GM12873 (cell line): ENCODE data around the gene ZBTB5.

ENCODE experiments used
- TF ChIP-seq, protein P1 (sequence below): IDR thresholded peaks from 2 replicates; pipeline ENCODE4 v1.5.1; 2012; ENCODE audit warnings: low read depth, mild to moderate bottlenecking, moderate library complexity, low read length, control low read depth; ENCODE audit not compliant: insufficient read depth; ENCODE audit errors: missing control alignments

Gene ZBTB5

DNA sequence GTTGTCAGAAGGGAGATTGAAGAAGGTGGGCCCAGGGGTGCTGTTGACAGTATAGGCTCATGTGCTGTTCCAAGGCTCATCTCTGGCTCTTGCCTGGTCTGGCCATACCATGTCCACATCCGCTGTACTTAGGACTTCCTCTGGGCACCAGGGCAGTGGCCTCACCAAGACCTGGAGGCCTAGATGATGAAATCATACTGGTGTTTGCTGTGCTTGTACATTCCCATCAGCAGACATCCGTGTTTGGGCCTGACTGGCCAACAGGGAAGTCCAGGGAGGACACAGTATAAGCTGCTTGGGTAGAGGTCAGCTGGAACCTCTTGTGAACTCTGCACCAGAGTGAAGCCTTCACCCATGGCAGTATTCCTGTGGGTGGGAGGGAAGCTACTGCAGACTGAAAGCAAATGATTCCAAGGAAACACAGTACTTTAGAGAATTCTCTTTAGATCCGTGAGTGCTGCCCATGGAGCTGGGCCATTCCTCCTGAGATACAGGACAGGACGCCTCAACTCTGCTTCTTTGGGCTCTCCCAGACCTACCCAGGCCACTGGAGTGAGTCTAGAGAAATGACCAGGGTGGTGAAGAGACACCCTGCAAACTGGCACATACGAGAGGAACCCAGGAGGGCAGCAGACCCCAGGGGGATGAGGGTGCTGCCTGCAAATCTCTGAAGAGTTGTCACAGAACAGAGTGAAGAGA lies 43.0 kb upstream of the ZBTB5 start:
- TF ChIP-seq, protein P1, sequence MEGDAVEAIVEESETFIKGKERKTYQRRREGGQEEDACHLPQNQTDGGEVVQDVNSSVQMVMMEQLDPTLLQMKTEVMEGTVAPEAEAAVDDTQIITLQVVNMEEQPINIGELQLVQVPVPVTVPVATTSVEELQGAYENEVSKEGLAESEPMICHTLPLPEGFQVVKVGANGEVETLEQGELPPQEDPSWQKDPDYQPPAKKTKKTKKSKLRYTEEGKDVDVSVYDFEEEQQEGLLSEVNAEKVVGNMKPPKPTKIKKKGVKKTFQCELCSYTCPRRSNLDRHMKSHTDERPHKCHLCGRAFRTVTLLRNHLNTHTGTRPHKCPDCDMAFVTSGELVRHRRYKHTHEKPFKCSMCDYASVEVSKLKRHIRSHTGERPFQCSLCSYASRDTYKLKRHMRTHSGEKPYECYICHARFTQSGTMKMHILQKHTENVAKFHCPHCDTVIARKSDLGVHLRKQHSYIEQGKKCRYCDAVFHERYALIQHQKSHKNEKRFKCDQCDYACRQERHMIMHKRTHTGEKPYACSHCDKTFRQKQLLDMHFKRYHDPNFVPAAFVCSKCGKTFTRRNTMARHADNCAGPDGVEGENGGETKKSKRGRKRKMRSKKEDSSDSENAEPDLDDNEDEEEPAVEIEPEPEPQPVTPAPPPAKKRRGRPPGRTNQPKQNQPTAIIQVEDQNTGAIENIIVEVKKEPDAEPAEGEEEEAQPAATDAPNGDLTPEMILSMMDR = no peak

DNA sequence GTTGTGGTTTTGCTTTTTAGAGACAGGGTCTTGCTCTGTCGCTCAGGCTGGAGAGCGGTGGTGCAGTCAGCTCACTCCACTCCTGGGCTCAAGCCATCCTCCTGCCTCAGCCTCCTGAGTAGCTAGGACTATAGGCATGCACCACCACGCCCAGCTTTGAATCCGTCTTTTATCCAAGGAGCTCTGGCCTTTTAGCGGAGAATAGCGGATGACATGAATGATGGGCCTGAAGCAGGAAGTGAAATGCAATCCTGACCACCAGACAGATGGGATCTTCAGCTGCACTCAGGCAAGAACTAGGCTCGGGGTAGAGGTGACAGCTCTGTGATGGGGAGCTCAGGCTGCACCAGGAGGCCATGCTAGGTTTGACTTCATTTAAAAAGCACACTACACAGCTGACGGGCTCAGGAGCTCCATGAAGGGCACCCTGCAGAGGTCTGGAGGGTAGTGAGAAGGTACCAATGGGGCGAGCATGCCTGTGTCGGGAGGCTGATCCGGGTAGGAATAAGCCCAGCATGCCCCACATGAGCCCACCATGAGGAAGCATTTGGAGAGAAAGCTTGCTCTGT lies 42.4 kb upstream of the ZBTB5 start:
- TF ChIP-seq, protein P1 = no peak

DNA sequence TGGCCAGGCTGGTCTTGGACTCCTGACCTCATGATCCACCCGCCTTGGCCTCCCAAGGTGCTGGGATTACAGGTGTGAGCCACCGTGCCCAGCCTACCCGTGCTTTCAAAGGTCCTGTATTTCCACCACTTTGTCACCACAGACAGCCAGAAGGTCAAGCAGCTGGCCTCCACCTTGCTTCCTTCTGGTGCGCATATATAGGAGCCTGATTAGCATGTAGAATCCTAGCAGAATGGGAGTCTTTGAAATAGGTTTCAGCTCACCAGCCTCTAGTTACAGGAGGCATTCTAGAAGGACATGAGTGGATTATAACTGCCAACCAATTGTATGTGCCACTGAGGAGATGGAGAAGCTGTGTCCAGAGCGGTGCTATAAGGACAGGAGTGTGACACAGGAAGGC lies 39.4 kb upstream of the ZBTB5 start:
- TF ChIP-seq, protein P1 = no peak

DNA sequence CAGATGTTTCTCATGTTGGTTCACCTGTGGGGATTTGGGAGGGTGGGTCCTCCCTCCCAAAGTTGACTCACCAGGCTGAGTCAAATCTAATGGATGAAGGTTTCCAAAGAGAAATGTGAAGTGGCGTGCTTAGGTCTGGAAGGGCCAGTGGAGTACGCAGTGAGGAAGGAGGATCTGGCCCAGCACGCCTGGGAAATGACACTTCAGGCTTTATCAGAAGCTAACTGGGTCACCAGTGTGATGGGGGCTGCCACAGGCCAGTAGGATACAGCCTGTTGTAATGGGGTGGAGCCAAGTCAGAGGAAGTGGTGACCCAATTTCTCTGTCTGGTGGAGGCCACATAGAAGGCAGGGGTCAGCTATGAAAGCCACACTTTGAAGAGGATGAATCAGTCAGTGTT lies 38.5 kb upstream of the ZBTB5 start:
- TF ChIP-seq, protein P1 = no peak

DNA sequence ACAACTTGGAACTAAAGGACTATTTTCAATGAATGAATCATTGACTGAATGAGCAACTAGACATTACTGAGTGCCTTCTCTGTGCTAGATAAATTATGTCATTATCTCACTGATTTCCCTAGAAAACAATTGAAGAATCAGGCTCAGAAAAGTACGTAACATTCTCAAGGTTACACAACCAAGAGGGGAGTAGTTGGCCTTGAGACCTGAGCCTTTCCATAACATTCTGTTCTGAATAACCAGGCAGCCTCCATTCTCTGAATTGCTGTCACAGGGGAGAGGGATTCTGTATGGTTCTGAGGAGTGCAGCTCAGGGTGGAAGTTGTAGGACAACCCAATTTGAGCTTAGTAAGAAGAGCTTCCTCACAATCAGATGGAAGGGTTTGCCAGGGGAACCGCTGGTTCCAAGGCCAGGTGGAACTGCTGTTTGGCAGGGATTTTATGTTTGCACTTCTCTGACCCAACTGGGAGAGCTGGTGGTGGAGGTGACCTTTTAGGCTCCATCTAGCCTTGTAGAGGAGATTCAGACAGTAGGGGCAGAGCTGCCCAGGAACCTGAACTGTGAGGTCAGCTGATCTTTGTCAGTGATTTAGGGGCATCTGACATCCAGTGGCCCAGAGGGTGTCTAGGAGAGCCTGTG lies 36.8 kb upstream of the ZBTB5 start:
- TF ChIP-seq, protein P1 = no peak

DNA sequence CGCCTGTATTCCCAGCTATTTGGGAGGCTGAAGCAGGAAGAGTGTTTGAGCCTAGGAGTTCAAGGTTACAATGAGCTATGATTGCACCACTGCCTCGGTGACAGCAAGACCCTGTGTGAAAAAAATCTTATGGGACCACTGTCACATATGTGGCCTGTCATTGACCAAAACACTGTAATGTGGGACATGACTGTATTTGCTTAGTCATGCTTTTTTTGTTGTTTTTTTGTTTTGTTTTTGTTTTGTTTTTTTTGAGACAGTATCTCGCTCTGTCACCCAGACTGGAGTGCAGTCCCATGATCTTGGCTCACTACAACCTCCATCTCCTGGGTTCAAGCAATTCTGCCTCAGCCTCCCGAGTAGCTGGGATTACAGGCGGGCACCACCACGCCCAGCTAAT lies 34.0 kb upstream of the ZBTB5 start:
- TF ChIP-seq, protein P1 = no peak

DNA sequence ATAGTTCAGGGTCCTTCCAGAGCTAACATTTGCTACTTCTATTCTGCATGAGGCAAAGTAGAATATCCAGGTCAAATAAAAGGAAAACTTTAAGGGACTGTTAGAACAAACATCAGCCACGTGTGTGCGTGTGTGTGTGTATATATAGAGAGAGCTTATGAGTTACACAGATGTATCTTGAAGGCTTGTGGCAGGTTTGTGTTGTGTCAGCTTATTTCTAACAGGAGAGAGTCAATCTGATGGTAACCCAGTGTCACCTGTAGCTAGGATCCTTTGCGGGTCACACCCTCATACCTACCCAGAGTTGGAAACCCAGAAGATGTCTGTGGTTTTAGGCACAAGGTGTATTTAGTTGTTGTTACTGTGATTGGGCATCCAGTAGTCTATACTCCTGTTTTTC lies 33.2 kb upstream of the ZBTB5 start:
- TF ChIP-seq, protein P1 = no peak
